Ishikawa (cell line): ENCODE data around the gene USP17L18.
"Not testable (repeated sequence)": the region's sequence is repeated elsewhere in the genome, so short reads cannot be mapped to it uniquely, and the experiment has no call there.

ENCODE experiments used
- CEBPB ChIP-seq: IDR thresholded peaks from 2 replicates; pipeline ENCODE4 v1.6.1; 2012
- EGR1 ChIP-seq: IDR thresholded peaks from 2 replicates; pipeline ENCODE4 v1.6.1; 2012
- EP300 ChIP-seq: IDR thresholded peaks from 2 replicates; pipeline ENCODE4 v1.6.1; 2012; ENCODE audit warnings: borderline replicate concordance
- FOXM1 ChIP-seq: IDR thresholded peaks from 2 replicates; pipeline ENCODE4 v1.6.1; 2012; ENCODE audit warnings: low read depth, borderline replicate concordance
- MAX ChIP-seq: IDR thresholded peaks from 2 replicates; pipeline ENCODE4 v1.6.1; 2012
- NFIC ChIP-seq: IDR thresholded peaks from 2 replicates; pipeline ENCODE4 v1.6.1; 2012
- RAD21 ChIP-seq: IDR thresholded peaks from 2 replicates; pipeline ENCODE4 v1.6.1; 2012; ENCODE audit warnings: low read depth
- REST ChIP-seq: IDR thresholded peaks from 2 replicates; pipeline ENCODE4 v1.6.1; 2012; ENCODE audit warnings: low read depth, mild to moderate bottlenecking
- TCF12 ChIP-seq: IDR thresholded peaks from 2 replicates; pipeline ENCODE4 v1.6.1; 2012; ENCODE audit warnings: low read depth
- TEAD4 ChIP-seq: IDR thresholded peaks from 2 replicates; pipeline ENCODE4 v1.6.1; 2012
- USF1 ChIP-seq: IDR thresholded peaks from 2 replicates; pipeline ENCODE4 v1.6.1; 2012
- ZBTB7A ChIP-seq: IDR thresholded peaks from 2 replicates; pipeline ENCODE4 v1.6.1; 2012; ENCODE audit warnings: low read depth

The USP17L18 gene, protein sequence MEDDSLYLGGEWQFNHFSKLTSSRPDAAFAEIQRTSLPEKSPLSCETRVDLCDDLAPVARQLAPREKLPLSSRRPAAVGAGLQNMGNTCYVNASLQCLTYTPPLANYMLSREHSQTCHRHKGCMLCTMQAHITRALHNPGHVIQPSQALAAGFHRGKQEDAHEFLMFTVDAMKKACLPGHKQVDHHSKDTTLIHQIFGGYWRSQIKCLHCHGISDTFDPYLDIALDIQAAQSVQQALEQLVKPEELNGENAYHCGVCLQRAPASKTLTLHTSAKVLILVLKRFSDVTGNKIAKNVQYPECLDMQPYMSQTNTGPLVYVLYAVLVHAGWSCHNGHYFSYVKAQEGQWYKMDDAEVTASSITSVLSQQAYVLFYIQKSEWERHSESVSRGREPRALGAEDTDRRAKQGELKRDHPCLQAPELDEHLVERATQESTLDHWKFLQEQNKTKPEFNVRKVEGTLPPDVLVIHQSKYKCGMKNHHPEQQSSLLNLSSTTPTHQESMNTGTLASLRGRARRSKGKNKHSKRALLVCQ

DNA sequence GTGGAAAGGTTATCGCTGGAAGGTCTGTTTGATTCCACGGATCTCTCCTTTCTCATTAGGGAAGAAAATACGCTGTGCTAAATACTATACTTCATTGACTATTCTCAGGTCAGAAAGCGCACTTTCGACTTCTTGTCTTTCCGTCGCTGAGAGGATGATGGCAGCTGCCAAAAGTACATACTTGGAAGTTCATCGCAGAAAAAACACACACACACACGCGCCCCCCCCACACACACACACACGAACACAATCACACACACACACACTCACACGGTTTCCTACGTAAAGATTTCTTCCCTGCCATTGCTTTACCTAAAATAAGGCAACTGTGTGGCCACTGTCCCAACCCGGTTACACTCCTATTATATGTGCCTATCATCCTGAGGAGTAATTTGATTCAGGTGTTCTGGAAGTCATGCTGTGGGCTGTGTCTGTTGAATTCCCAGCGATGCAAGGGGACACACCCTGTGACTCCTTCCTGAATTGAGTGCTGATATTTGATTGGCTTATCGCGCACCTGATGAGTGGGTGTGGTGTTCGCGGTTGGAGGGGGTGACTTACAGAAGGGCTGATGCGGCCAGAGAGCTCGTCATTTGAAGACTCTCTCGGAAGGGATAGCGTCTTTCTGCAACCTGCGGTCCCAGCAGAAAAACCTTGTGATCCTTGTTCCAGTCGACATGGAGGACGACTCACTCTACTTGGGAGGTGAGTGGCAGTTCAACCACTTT, at the start of gene USP17L18:
USP17L18 (plus strand) TSS at position 678 of the 728 bp plus-strand sequence; CDS start at position 678, 0 bp downstream.
- TF ChIP-seq ZBTB7A, NFIC, TCF12: not testable (repeated sequence)

GRCh38 chr4:9210357-9210756, 38.1 kb upstream of the USP17L18 start, which contains the start of gene USP17L10:
USP17L10 (plus strand) TSS chr4:9210657; CDS start chr4:9210657, 0 bp downstream.
- not testable (repeated sequence) for TF ChIP-seq USF1, RAD21, NFIC

DNA sequence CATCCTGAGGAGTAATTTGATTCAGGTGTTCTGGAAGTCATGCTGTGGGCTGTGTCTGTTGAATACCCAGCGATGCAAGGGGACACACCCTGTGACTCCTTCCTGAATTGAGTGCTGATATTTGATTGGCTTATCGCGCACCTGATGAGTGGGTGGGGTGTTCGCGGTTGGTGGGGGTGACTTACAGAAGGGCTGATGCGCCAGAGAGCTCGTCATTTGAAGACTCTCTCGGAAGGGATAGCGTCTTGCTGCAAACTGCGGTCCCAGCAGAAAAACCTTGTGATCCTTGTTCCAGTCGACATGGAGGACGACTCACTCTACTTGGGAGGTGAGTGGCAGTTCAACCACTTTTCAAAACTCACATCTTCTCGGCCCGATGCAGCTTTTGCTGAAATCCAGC, 33.3 kb upstream of the USP17L18 start, which contains the start of gene USP17L11:
USP17L11 (plus strand) TSS at position 301 of the 400 bp plus-strand sequence; CDS start at position 301, 0 bp downstream.
- TF ChIP-seq CEBPB, TCF12, MAX: not testable (repeated sequence)

- not testable (repeated sequence) for TF ChIP-seq TCF12, NFIC, EGR1
Observed at GRCh38 chr4:9219852-9220251, 28.6 kb upstream of the USP17L18 start, which contains the start of gene USP17L12. USP17L12 (plus strand) TSS chr4:9220152; CDS start chr4:9220152, 0 bp downstream.

- TF ChIP-seq NFIC, TCF12, EGR1: not testable (repeated sequence)
Observed at GRCh38 chr4:9224596-9224995, 23.8 kb upstream of the USP17L18 start, which contains the start of gene USP17L13. USP17L13 (plus strand) TSS chr4:9224896; CDS start chr4:9224896, 0 bp downstream.

GRCh38 chr4:9234085-9234484, 14.3 kb upstream of the USP17L18 start, which contains the start of gene USP17L15:
USP17L15 (plus strand) TSS chr4:9234385; CDS start chr4:9234385, 0 bp downstream.
- TF ChIP-seq EP300, MAX, CEBPB: not testable (repeated sequence)

DNA sequence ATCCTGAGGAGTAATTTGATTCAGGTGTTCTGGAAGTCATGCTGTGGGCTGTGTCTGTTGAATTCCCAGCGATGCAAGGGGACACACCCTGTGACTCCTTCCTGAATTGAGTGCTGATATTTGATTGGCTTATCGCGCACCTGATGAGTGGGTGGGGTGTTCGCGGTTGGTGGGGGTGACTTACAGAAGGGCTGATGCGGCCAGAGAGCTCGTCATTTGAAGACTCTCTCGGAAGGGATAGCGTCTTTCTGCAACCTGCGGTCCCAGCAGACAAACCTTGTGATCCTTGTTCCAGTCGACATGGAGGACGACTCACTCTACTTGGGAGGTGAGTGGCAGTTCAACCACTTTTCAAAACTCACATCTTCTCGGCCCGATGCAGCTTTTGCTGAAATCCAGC, 4.9 kb upstream of the USP17L18 start, which contains the start of gene USP17L17:
USP17L17 (plus strand) TSS at position 301 of the 400 bp plus-strand sequence; CDS start at position 301, 0 bp downstream.
- not testable (repeated sequence) for TF ChIP-seq MAX, TEAD4, EGR1

- not testable (repeated sequence) for TF ChIP-seq NFIC, REST, TEAD4
Observed at GRCh38 chr4:9253078-9253477, 4.6 kb downstream of the USP17L18 start, which contains the start of gene USP17L19. USP17L19 (plus strand) TSS chr4:9253378; CDS start chr4:9253378, 0 bp downstream.

DNA sequence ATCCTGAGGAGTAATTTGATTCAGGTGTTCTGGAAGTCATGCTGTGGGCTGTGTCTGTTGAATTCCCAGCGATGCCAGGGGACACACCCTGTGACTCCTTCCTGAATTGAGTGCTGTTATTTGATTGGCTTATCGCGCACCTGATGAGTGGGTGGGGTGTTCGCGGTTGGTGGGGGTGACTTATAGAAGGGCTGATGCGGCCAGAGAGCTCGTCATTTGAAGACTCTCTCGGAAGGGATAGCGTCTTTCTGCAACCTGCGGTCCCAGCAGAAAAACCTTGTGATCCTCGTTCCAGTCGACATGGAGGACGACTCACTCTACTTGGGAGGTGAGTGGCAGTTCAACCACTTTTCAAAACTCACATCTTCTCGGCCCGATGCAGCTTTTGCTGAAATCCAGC, 9.4 kb downstream of the USP17L18 start, which contains the start of gene USP17L20:
USP17L20 (plus strand) TSS at position 301 of the 400 bp plus-strand sequence; CDS start at position 301, 0 bp downstream.
- not testable (repeated sequence) for TF ChIP-seq RAD21, FOXM1, MAX
